Measurements from ENCODE around the gene VSX1.

GRCh38 chr20:25118529-25118928 lies 36.6 kb upstream of the VSX1 start:
- no peak for TF ChIP-seq RXRA (IDR thresholded peaks at IDR 0.05; ENCODE audit: borderline replicate concordance, low read depth)
- no peak for TF ChIP-seq SMC3 (IDR thresholded peaks at IDR 0.05; ENCODE audit: low read depth, low read length)
- TF ChIP-seq YY1 (IDR thresholded peaks at IDR 0.05; ENCODE audit: low read depth), result no peak
- TF ChIP-seq CTCF (IDR thresholded peaks at IDR 0.05), result no peak
- no peak for TF ChIP-seq MXI1 (IDR thresholded peaks at IDR 0.05; ENCODE audit: low read depth, low read length)
- no peak for TF ChIP-seq REST (IDR thresholded peaks at IDR 0.05; ENCODE audit: low read depth, low read length)
- TF ChIP-seq EP300 (IDR thresholded peaks at IDR 0.05; ENCODE audit: borderline replicate concordance in 1 of 2, low read depth in 1 of 2, low read length in 1 of 2), result no peak
- TF ChIP-seq CHD2 (IDR thresholded peaks at IDR 0.05; ENCODE audit: low read length, partially characterized antibody), result no peak
- no peak for TF ChIP-seq RCOR1 (IDR thresholded peaks at IDR 0.05; ENCODE audit: low read length)
- no peak for TF ChIP-seq NRF1 (IDR thresholded peaks at IDR 0.05; ENCODE audit: low read depth, low read length)
- TF ChIP-seq USF2 (IDR thresholded peaks at IDR 0.05; ENCODE audit: borderline replicate concordance, low read depth, low read length), result no peak
- no peak for TF ChIP-seq USF1 (IDR thresholded peaks at IDR 0.05; ENCODE audit: borderline replicate concordance, low read depth)
- no peak for TF ChIP-seq GABPA (IDR thresholded peaks at IDR 0.05; ENCODE audit: low read depth)

Data from SK-N-SH (cell line).